Mesenchymal stem cell (in vitro differentiated cells and primary cell): Measurements from ENCODE around the gene OR1F1.

Experiments used
- DNase-seq: peaks from one replicate; pipeline ENCODE4 v3.0.0-alpha.2; 2013
- H2AFZ ChIP-seq: one replicate; pipeline ENCODE4 v1.6.1; 2013; ENCODE audit warnings: low read depth, mild to moderate bottlenecking, control low read depth, inconsistent platforms, low read length, moderate library complexity
- H2AK5ac ChIP-seq: 2 replicates; pipeline ENCODE4 v1.6.1; 2013; ENCODE audit warnings: low read length, moderate library complexity, mild to moderate bottlenecking, inconsistent platforms; ENCODE audit not compliant: severe bottlenecking
- H2BK120ac ChIP-seq: one replicate; pipeline ENCODE4 v1.6.1; 2013; ENCODE audit warnings: low read depth, mild to moderate bottlenecking, inconsistent platforms, low read length, moderate library complexity
- H2BK12ac ChIP-seq, 2 experiments: one replicate each; pipeline ENCODE4 v1.6.1; 2013; ENCODE audit warnings: inconsistent platforms in 2 of 2, low read length in 2 of 2, mild to moderate bottlenecking in 2 of 2, moderate library complexity in 2 of 2, control low read depth in 1 of 2
- H2BK15ac ChIP-seq: one replicate; pipeline ENCODE4 v1.6.1; 2013; ENCODE audit warnings: mild to moderate bottlenecking, low read depth, inconsistent platforms; ENCODE audit not compliant: poor library complexity, severe bottlenecking
- H2BK5ac ChIP-seq: 2 replicates; pipeline ENCODE4 v1.6.1; 2013; ENCODE audit warnings: low read depth, mild to moderate bottlenecking, low read length, control low read depth, inconsistent platforms; ENCODE audit not compliant: poor library complexity, severe bottlenecking
- H3K14ac ChIP-seq, 2 experiments: one replicate each; pipeline ENCODE4 v1.6.1; 2013; ENCODE audit warnings: inconsistent platforms in 2 of 2, low read length in 2 of 2, control low read depth in 1 of 2, mild to moderate bottlenecking in 1 of 2, moderate library complexity in 1 of 2
- H3K18ac ChIP-seq, 2 experiments: one replicate each; pipeline ENCODE4 v1.6.1; 2013; ENCODE audit warnings: inconsistent platforms in 2 of 2, low read length in 2 of 2, control low read depth in 1 of 2, low read depth in 1 of 2, mild to moderate bottlenecking in 1 of 2
- H3K23ac ChIP-seq, 2 experiments: one replicate each; pipeline ENCODE4 v1.6.1; 2013; ENCODE audit warnings: inconsistent platforms in 2 of 2, low read length in 2 of 2, mild to moderate bottlenecking in 2 of 2, moderate library complexity in 2 of 2, control low read depth in 1 of 2
- H3K27ac ChIP-seq: 2 replicates; pipeline ENCODE4 v1.5.1; 2013; ENCODE audit warnings: mild to moderate bottlenecking, moderate library complexity, low read length, control low read depth, inconsistent platforms; ENCODE audit not compliant: poor library complexity, severe bottlenecking
- H3K27me3 ChIP-seq, 2 experiments: 2 replicates each; pipeline versions ENCODE4 v1.6.1 to v1.7.0; 2013; ENCODE audit warnings: low read length in 2 of 2, mild to moderate bottlenecking in 2 of 2, moderate library complexity in 2 of 2, control low read depth in 1 of 2, inconsistent platforms in 1 of 2; ENCODE audit not compliant: control insufficient read depth in 1 of 2, insufficient read depth in 1 of 2
- H3K36me3 ChIP-seq, 2 experiments: 2 replicates each; pipeline versions ENCODE4 v1.6.1 to v1.7.0; 2013; ENCODE audit warnings: low read length in 2 of 2, control low read depth in 1 of 2, inconsistent platforms in 1 of 2, low read depth in 1 of 2, mild to moderate bottlenecking in 1 of 2; ENCODE audit not compliant: insufficient read depth in 2 of 2, control insufficient read depth in 1 of 2
- H3K4ac ChIP-seq, 2 experiments: one replicate each; pipeline ENCODE4 v1.6.1; 2013; ENCODE audit warnings: inconsistent platforms in 2 of 2, low read length in 2 of 2, mild to moderate bottlenecking in 2 of 2, moderate library complexity in 2 of 2, control low read depth in 1 of 2, low read depth in 1 of 2
- H3K4me1 ChIP-seq: 2 replicates; pipeline ENCODE4 v1.6.1; 2013; ENCODE audit warnings: low read depth, low read length, control low read depth; ENCODE audit not compliant: control insufficient read depth, insufficient read depth
- H3K4me2 ChIP-seq: 2 replicates; pipeline ENCODE4 v1.6.1; 2013; ENCODE audit warnings: low read length, mild to moderate bottlenecking, inconsistent platforms; ENCODE audit not compliant: poor library complexity, severe bottlenecking
- H3K4me3 ChIP-seq, 2 experiments: 2 replicates each; pipeline versions ENCODE4 v1.5.1 to v1.7.0; 2013; ENCODE audit warnings: low read length in 2 of 2, mild to moderate bottlenecking in 2 of 2, control low read depth in 1 of 2, low read depth in 1 of 2; ENCODE audit not compliant: insufficient read depth in 1 of 2
- H3K79me1 ChIP-seq: replicated peaks from 2 replicates; pipeline ENCODE4 v1.6.1; 2013; ENCODE audit warnings: mild to moderate bottlenecking, control low read depth, low read length, inconsistent platforms; ENCODE audit not compliant: poor library complexity, severe bottlenecking
- H3K9ac ChIP-seq: 2 replicates; pipeline ENCODE4 v1.7.0; 2013; ENCODE audit warnings: mild to moderate bottlenecking, low read length, moderate library complexity
- H3K9me3 ChIP-seq: 2 replicates; pipeline ENCODE4 v1.7.0; 2013; ENCODE audit warnings: mild to moderate bottlenecking, low read length; ENCODE audit not compliant: control insufficient read depth
- H4K8ac ChIP-seq: one replicate; pipeline ENCODE4 v1.6.1; 2013; ENCODE audit warnings: inconsistent platforms, mild to moderate bottlenecking, low read length, moderate library complexity
- H4K91ac ChIP-seq: one replicate; pipeline ENCODE4 v1.6.1; 2013; ENCODE audit warnings: mild to moderate bottlenecking, low read length, inconsistent platforms
- WGBS: methylation state at CpG from one replicate; pipeline ENCODE4 v1.1.7; 2013; ENCODE audit warnings: mixed read lengths; 5-methylcytosine and 5-hydroxymethylcytosine counted together

Gene OR1F1

GRCh38 chr16:3149193-3149530, 38.8 kb upstream of the OR1F1 start:
- Histone ChIP-seq H2AFZ (no peak overlapping the region), H3K27me3 (no peaks in the 10 kb centered on the region), H3K4me3 (peak overlapping the region in 1 of 2 experiments; percentile 95), H2AK5ac (no peak overlapping the region), H3K79me1 (no peaks in the 10 kb centered on the region), H3K9me3 (no peaks in the 10 kb centered on the region), H3K4me2 (peak overlapping the region; percentile 93), H3K9ac (peak overlapping the region; percentile 96), H2BK120ac (peak overlapping the region; percentile 42), H3K23ac (no peak overlapping the region), H3K4me1 (peaks cover 25% of the 10 kb centered on the region), H3K4ac (no peak overlapping the region), H4K91ac (no peak overlapping the region), H3K27ac (no peak overlapping the region), H3K36me3 (no peaks in the 10 kb centered on the region), H2BK12ac (no peak overlapping the region), H2BK15ac (no peak overlapping the region), H3K18ac (peak overlapping the region; percentile 87 to 91), H4K8ac (peak overlapping the region; percentile 86), H3K14ac (no peak overlapping the region), H2BK5ac (no peak overlapping the region)
- DNase-seq, result no peak
- 88% methylated on average over 6 of the region's 6 CpGs for WGBS

DNA sequence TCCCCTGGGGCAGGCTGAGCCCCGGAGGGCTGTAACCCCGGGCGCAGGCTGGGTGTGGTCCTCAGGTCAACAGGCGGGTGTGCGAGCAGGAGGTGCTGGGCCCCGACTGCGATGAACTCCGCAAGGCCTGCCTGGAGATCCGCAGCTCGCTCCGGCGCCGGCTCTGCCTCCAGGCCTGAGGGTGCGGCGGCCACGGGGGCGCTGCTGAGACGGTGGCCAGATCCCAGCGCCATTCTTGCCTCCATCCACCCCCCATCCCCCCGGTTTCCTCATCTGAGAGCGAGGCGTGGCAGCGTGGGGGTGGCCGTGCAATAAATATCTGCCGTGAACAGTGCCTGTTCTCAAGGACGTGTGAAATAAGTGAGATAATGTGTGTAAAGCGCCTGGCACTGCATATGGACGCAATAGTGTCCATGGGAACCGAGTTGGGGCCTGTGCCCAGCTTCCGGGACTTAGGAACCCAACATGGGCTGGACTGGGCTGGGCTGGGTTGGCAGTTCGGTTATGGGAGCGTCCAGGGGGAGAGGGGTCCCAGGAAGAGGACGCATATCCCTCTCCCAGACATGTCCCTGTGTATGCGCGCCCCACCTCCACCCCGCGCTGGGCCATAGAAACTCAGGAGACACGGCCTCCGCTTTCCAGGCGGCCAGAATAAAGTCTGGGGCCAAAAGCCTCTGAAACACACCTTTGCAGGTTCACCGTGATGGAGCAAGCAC, 38.2 kb upstream of the OR1F1 start:
- Histone ChIP-seq H3K9ac (peak overlapping the region; percentile 96), H4K8ac (peak overlapping the region; percentile 93), H2AFZ (peak overlapping the region; percentile 55), H3K4me1 (peaks cover 21% of the 10 kb centered on the region), H3K4me2 (peak overlapping the region; percentile 93), H3K36me3 (no peaks in the 10 kb centered on the region), H3K9me3 (no peaks in the 10 kb centered on the region), H4K91ac (peak overlapping the region; percentile 93), H3K18ac (peak overlapping the region; percentile 87 to 91), H2AK5ac (peak overlapping the region; percentile 85), H2BK5ac (peak overlapping the region; percentile 10), H3K79me1 (no peaks in the 10 kb centered on the region), H3K27me3 (no peaks in the 10 kb centered on the region), H2BK12ac (peak overlapping the region in 1 of 2 experiments; percentile 29), H3K23ac (peak overlapping the region; percentile 69 to 73), H2BK120ac (peak overlapping the region; percentile 81), H3K4ac (peak overlapping the region; percentile 93 to 94), H3K14ac (peak overlapping the region in 1 of 2 experiments; percentile 68), H2BK15ac (peak overlapping the region; percentile 12), H3K27ac (peak overlapping the region; percentile 75), H3K4me3 (peak overlapping the region; percentile 78 to 95)
- WGBS, result 3% methylated on average over 38 of the region's 41 CpGs
- peak; percentile 78 for DNase-seq

DNA sequence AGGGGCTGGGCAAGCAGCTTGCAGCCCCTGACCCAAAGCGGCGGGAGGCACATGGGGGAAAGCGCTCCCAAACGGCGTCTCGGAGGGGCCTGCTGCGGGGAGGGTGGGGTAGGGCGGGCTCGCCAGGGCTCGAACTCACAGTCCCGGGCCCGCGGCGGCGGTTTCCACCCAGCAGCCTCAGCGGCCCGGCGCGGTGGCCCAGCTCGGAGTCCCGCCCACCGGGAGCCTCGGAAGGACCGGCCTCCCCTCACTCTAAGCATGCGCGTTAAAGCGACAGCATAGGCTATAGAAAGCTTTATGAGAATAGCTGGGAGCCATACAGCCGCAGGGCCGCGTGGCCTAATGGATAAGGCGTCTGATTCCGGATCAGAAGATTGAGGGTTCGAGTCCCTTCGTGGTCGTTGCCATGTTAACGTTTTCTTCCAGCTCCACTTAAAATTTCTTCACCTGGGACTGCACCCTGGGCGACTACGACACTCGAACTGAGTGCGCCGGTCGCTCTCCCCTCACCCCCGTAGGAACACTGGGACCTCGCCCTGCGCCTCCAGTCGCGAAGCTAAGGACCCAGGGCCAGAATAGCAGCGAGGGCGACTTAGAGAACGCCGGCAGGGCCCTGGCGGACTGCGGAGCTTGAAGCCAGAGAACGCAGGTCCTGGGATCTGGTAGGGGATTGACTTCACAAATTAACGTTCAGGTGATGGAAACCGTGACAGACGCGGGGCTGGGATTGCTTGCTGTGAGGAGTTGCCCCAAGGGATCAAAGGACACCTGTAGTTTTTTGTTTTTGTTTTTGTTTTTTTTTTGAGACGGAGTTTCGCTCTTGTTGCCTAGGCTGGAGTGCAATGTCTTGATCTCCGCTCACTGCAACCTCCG, 37.4 kb upstream of the OR1F1 start:
- Histone ChIP-seq H3K4me1 (peaks cover 21% of the 10 kb centered on the region), H2BK120ac (peak overlapping the region; percentile 81), H3K4me2 (peak overlapping the region; percentile 93), H3K27me3 (no peaks in the 10 kb centered on the region), H2AK5ac (no peak overlapping the region), H3K4ac (peak overlapping the region; percentile 93 to 94), H2BK12ac (no peak overlapping the region), H3K9ac (peak overlapping the region; percentile 96), H2BK5ac (peak overlapping the region; percentile 10), H4K91ac (peak overlapping the region; percentile 93), H3K4me3 (peak overlapping the region; percentile 78 to 95), H3K36me3 (no peaks in the 10 kb centered on the region), H3K18ac (peak overlapping the region; percentile 87 to 91), H3K23ac (peak overlapping the region in 1 of 2 experiments; percentile 69), H3K14ac (peak overlapping the region in 1 of 2 experiments; percentile 68), H3K9me3 (no peaks in the 10 kb centered on the region), H2BK15ac (peak overlapping the region; percentile 12), H2AFZ (peak overlapping the region; percentile 55), H4K8ac (peak overlapping the region; percentile 93), H3K79me1 (no peaks in the 10 kb centered on the region), H3K27ac (peak overlapping the region; percentile 75)
- WGBS, result 4% methylated on average over 58 of the region's 62 CpGs
- DNase-seq, result peak; percentile 97

DNA sequence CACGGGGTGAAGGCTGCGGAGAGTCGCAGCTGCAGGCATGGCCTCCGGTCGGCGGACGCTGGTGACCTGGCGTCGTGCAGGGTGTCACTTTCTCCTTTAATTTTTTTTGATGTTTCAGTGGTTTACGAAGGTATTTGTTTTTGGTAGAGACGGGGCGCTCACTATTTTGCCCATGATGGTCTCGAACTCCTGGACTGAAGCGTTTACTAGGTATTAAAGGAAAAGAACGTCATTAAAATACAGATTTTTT, 36.1 kb upstream of the OR1F1 start:
- Histone ChIP-seq H3K4me3 (peak overlapping the region; percentile 57 to 92), H3K4me2 (peak overlapping the region; percentile 85), H3K14ac (no peak overlapping the region), H2BK120ac (no peak overlapping the region), H2AFZ (no peak overlapping the region), H3K27me3 (no peaks in the 10 kb centered on the region), H4K8ac (no peak overlapping the region), H2BK5ac (no peak overlapping the region), H3K4me1 (peaks cover 21% of the 10 kb centered on the region), H4K91ac (no peak overlapping the region), H3K23ac (no peak overlapping the region), H2BK12ac (no peak overlapping the region), H2BK15ac (no peak overlapping the region), H3K9me3 (no peaks in the 10 kb centered on the region), H3K79me1 (no peaks in the 10 kb centered on the region), H3K9ac (peak overlapping the region; percentile 72), H3K4ac (no peak overlapping the region), H3K18ac (no peak overlapping the region), H2AK5ac (no peak overlapping the region), H3K36me3 (no peaks in the 10 kb centered on the region), H3K27ac (no peak overlapping the region)
- DNase-seq, result no peak
- 33% methylated on average over 13 of the region's 15 CpGs for WGBS
